GM12878 (cell line): ENCODE results near the gene DNAJB11. TPM values are rescaled to one million over a fixed set of nuclear protein-coding genes. Genes with fewer than 3 reads are reported as not detected.

ENCODE experiments used
- ATAC-seq: fragments of 200-7000 bp; cut with Tn5 transposase; 3 replicates; pipeline ENCODE4 v1.9.1; 2020; ENCODE audit warnings: mild to moderate bottlenecking, moderate library complexity
- BruUV-seq: library from RNA; stranded (reverse); fragments of 400-500 nt; replicated peaks from 2 replicates; lab custom pipeline; 2021; lab: Mats Ljungman, UMichigan
- CTCF ChIA-PET: fragments of 300-600 bp; sonication (Branson Sonifier 250); formaldehyde crosslinking; extraction: SDS; loops from one replicate; lab custom pipeline; 2021; ENCODE audit warnings: inconsistent platforms; lab: Yijun Ruan, JAX
- POLR2A ChIA-PET: fragments of 350-600 bp; formaldehyde crosslinking; extraction: SDS; loops from one replicate; lab custom pipeline; 2021; ENCODE audit warnings: inconsistent platforms; lab: Charles Lee
- RAD21 ChIA-PET: fragments of 300-600 bp; sonication (Branson Sonifier 250); formaldehyde crosslinking; loops from one replicate; lab custom pipeline; 2023; ENCODE audit warnings: antibody characterized with exemption; ENCODE audit not compliant: unreplicated experiment; lab: Charles Lee
- SMC1A ChIA-PET: fragments of 300-600 bp; sonication (Branson Sonifier 250); formaldehyde crosslinking; loops from one replicate; lab custom pipeline; 2023; ENCODE audit not compliant: unreplicated experiment, uncharacterized antibody; lab: Charles Lee
- DNase-seq: peaks from one replicate; pipeline ENCODE4 v3.0.0-alpha.2; 2011; ENCODE audit warnings: low read depth, low spot score
- FAIRE-seq: peaks from 3 replicates; lab custom pipeline; 2011; peaks lifted over from hg19 to GRCh38; lab: Jason Lieb, UNC
- H2AFZ ChIP-seq: 2 replicates; pipeline ENCODE4 v1.6.0; 2011; ENCODE audit warnings: low read depth, low read length, control low read depth; ENCODE audit not compliant: control insufficient read depth
- H3K27ac ChIP-seq: 2 replicates; pipeline ENCODE4 v1.5.1; 2011; ENCODE audit warnings: control low read depth; ENCODE audit not compliant: control insufficient read depth, insufficient read depth
- H3K27me3 ChIP-seq, 2 experiments: replicated peaks in 1 of 2; 2 replicates each; pipeline versions ENCODE4 v1.6.0 to v1.6.1; 2011; ENCODE audit warnings: low read length in 1 of 2; ENCODE audit not compliant: control insufficient read depth in 2 of 2, insufficient read depth in 2 of 2
- H3K36me3 ChIP-seq, 2 experiments: 2 replicates each; pipeline ENCODE4 v1.5.1; 2011; ENCODE audit warnings: low read length in 1 of 2; ENCODE audit not compliant: control insufficient read depth in 2 of 2, insufficient read depth in 2 of 2
- H3K4me1 ChIP-seq: 2 replicates; pipeline ENCODE4 v1.6.1; 2011; ENCODE audit warnings: mild to moderate bottlenecking, low read length, moderate library complexity, mixed read lengths; ENCODE audit not compliant: control insufficient read depth, insufficient read depth
- H3K4me2 ChIP-seq: 2 replicates; pipeline ENCODE4 v1.6.0; 2011; ENCODE audit warnings: control low read depth; ENCODE audit not compliant: control insufficient read depth, insufficient read depth
- H3K4me3 ChIP-seq: fragments of 200-600 bp; sonication (generic); 2 replicates; pipeline ENCODE4 v1.5.1; 2016
- H3K79me2 ChIP-seq: 2 replicates; pipeline ENCODE4 v1.6.0; 2011; ENCODE audit warnings: low read length; ENCODE audit not compliant: control insufficient read depth, insufficient read depth
- H3K9ac ChIP-seq: 2 replicates; pipeline ENCODE4 v1.8.0; 2011; ENCODE audit warnings: low read length, control low read depth, mixed read lengths; ENCODE audit not compliant: control insufficient read depth, insufficient read depth
- H3K9me3 ChIP-seq: replicated peaks from 3 replicates; pipeline ENCODE4 v1.5.1; 2011; ENCODE audit warnings: mild to moderate bottlenecking, low read length; ENCODE audit not compliant: control insufficient read depth, insufficient read depth
- H4K20me1 ChIP-seq: 2 replicates; pipeline ENCODE4 v1.6.0; 2011; ENCODE audit not compliant: control insufficient read depth, insufficient read depth
- ASH2L ChIP-seq: fragments of 300-600, 200-600 bp; sonication (generic); IDR thresholded peaks from 2 replicates; pipeline ENCODE4 v1.6.1; 2017; ENCODE audit warnings: low read depth, mild to moderate bottlenecking, borderline replicate concordance
- DPF2 ChIP-seq: fragments of 450-650 bp; IDR thresholded peaks from 2 replicates; pipeline ENCODE4 v1.6.1; 2017; ENCODE audit warnings: mild to moderate bottlenecking
- EED ChIP-seq: sonication (generic); IDR thresholded peaks from 2 replicates; pipeline ENCODE4 v1.6.1; 2016; ENCODE audit warnings: antibody characterized with exemption, low read depth
- IKZF2 ChIP-seq, 2 experiments: fragments of 450-650 bp; IDR thresholded peaks; 2 replicates each; pipeline ENCODE4 v1.6.1; 2017; ENCODE audit warnings: mild to moderate bottlenecking in 2 of 2, moderate library complexity in 2 of 2
- NFIC ChIP-seq: IDR thresholded peaks from 2 replicates; pipeline ENCODE4 v1.6.1; 2012; ENCODE audit warnings: low read depth, mild to moderate bottlenecking, inconsistent platforms, low read length, moderate library complexity
- NR2C2 ChIP-seq: IDR thresholded peaks from 2 replicates; pipeline ENCODE4 v1.6.1; 2011; ENCODE audit warnings: borderline replicate concordance, low read depth; ENCODE audit not compliant: control insufficient read depth, insufficient read length
- NR2F1 ChIP-seq: fragments of 450-650 bp; conservative IDR thresholded peaks from 2 replicates; pipeline ENCODE4 v1.6.1; 2017; ENCODE audit warnings: mild to moderate bottlenecking
- RELA ChIP-seq: fragments of 450-650 bp; IDR thresholded peaks from 2 replicates; pipeline ENCODE4 v1.8.0; 2014; ENCODE audit warnings: borderline replicate concordance; ENCODE audit not compliant: partially characterized antibody
- ZBTB33 ChIP-seq: fragments of 450-650 bp; IDR thresholded peaks from 2 replicates; pipeline ENCODE4 v1.6.1; 2017; ENCODE audit warnings: mild to moderate bottlenecking
- ZBTB4 ChIP-seq: fragments of 450-650 bp; formaldehyde crosslinking; IDR thresholded peaks from 2 replicates; pipeline ENCODE4 v1.4.0; 2022; ENCODE audit warnings: mild to moderate bottlenecking, moderate library complexity
- ZNF24 ChIP-seq: fragments of 450-650 bp; IDR thresholded peaks from 2 replicates; pipeline ENCODE4 v1.6.1; 2017; ENCODE audit warnings: antibody characterized with exemption, mild to moderate bottlenecking
- ZNF384 ChIP-seq: IDR thresholded peaks from 2 replicates; pipeline ENCODE4 v1.6.1; 2012; ENCODE audit warnings: low read depth, mild to moderate bottlenecking, low read length, improper control_type of control experiment, borderline replicate concordance
- WGBS: methylation state at CpG from one replicate; pipeline ENCODE4 v1.1.6; 2016; ENCODE audit warnings: low lambda C conversion rate; ENCODE audit not compliant: insufficient replicate concordance, insufficient coverage; ENCODE audit errors: missing lambda C conversion rate; 5-methylcytosine and 5-hydroxymethylcytosine counted together
- in situ Hi-C: fragments of 300-500 bp; cut with MboI; formaldehyde crosslinking; loops from 9 replicates; pipeline ENCODE4 v1.14.3; 2018; ENCODE audit warnings: mixed read lengths
- intact Hi-C: fragments of 100-400 bp; cut with micrococcal nuclease; formaldehyde crosslinking; loops from one replicate; pipeline ENCODE4 v1.14.2; 2022; ENCODE audit not compliant: unreplicated experiment
- polyA plus RNA-seq, 11 experiments: library from polyadenylated mRNA; depleted of rRNA in 4 of 11; unstranded in 6 of 11; stranded (reverse) in 5 of 11; fragments of >200 nt; fragmentation: Nextera tagmentation in 4 of 11; fragmentation: Illumina TruSeq in 1 of 11; extraction: Ambion mirVana in 4 of 11; extraction: Trizol in 1 of 11; gene quantifications; 1 replicate in 1 of 11; 2 replicates in 10 of 11; pipeline versions ENCODE4 v1.2.1 to v1.2.3, GENCODE V29; 2011 to 2016; ENCODE audit warnings: inconsistent platforms in 2 of 11, missing spikeins in 2 of 11, low read depth in 1 of 11
- total RNA-seq, 4 experiments: library from RNA; depleted of rRNA in 3 of 4; stranded (reverse); fragments of >200 nt in 3 of 4; fragmentation: Illumina TruSeq in 1 of 4; extraction: Trizol in 1 of 4; gene quantifications; 2 replicates each; pipeline versions ENCODE4 v1.2.1 to v1.2.3, GENCODE V29; 2013 to 2021

Gene DNAJB11
- total and polyA plus RNA-seq, 10 of the 15 experiments (the other 5 are each of a cell fraction or from before 2014, with no cell fraction given), result 16.2 to 135 (median 57.8) TPM

GRCh38 chr3:186628756-186629155, 58.2 kb downstream of the DNAJB11 start:
- RAD21 ChIA-PET, result no interaction called here
- H3K4me3 ChIP-seq, result no peak overlapping the region
- CTCF ChIA-PET, result interaction anchor here (5.6 kb wide), 1 partner anchor 13 kb away, joined by 33 read pairs; no protein-coding TSS in a partner anchor
- H3K9ac ChIP-seq, result no peak overlapping the region
- no peaks in the 10 kb centered on the region for H3K4me1 ChIP-seq
- TF ChIP-seq NR2F1 (no peak), NFIC (no peak), ZNF384 (no peak), EED (no peak), ZBTB33 (no peak), ZNF24 (no peak), RELA (no peak), ASH2L (no peak), DPF2 (no peak), NR2C2 (no peak), ZBTB4 (no peak), IKZF2 (IDR thresholded peaks at IDR 0.05) (no peak)
- SMC1A ChIA-PET, result no interaction called here
- DNase-seq (no peak), FAIRE-seq (no peak), ATAC-seq (no peak)
- H4K20me1 ChIP-seq, result no peaks in the 10 kb centered on the region
- H2AFZ ChIP-seq, result no peak overlapping the region
- H3K27me3 ChIP-seq, result no peaks in the 10 kb centered on the region; a peak in 1 of 4 replicates
- in situ Hi-C loops, result no loop called here
- H3K27ac ChIP-seq, result no peak overlapping the region
- intact Hi-C loops, result no loop called here
- H3K4me2 ChIP-seq, result no peak overlapping the region
- no peaks in the 10 kb centered on the region for H3K9me3 ChIP-seq
- no TSS peak for BruUV-seq
- 52% methylated on average over 7 of the region's 7 CpGs for WGBS
- H3K79me2 ChIP-seq, result no peaks in the 10 kb centered on the region
- POLR2A ChIA-PET, result no interaction called here
- H3K36me3 ChIP-seq, result no peaks in the 10 kb centered on the region
